Stomach (tissue), 4 donors: Measurements from ENCODE around the gene FUT8.
"Not testable (repeated sequence)": the region's sequence is repeated elsewhere in the genome, so short reads cannot be mapped to it uniquely, and the experiment has no call there.

Experiments used
- CTCF ChIP-seq, 7 experiments: fragments of 450-650 bp in 4 of 7; fragments of 200-600 bp in 3 of 7; sonication (generic) in 3 of 7; IDR thresholded peaks; one replicate each; pipeline ENCODE4 v1.5.1; 2016 to 2019; ENCODE audit warnings: antibody characterized with exemption in 7 of 7, control low read depth in 2 of 7, mild to moderate bottlenecking in 1 of 7
- EP300 ChIP-seq: sonication (generic); formaldehyde crosslinking; IDR thresholded peaks from one replicate; pipeline ENCODE4 v1.6.1; 2017; ENCODE audit warnings: antibody characterized with exemption
- POLR2A ChIP-seq, 4 donors: fragments of 450-650 bp; IDR thresholded peaks; one replicate each; pipeline ENCODE4 v1.6.1; 2016; ENCODE audit warnings: antibody characterized with exemption in 4 of 4, control low read depth in 2 of 4, mild to moderate bottlenecking in 1 of 4, moderate library complexity in 1 of 4
- POLR2AphosphoS5 ChIP-seq, 3 donors: sonication (generic); formaldehyde crosslinking; IDR thresholded peaks; one replicate each; pipeline ENCODE4 v1.6.1; 2016; ENCODE audit warnings: antibody characterized with exemption in 3 of 3

- not testable (repeated sequence) for TF ChIP-seq CTCF (IDR thresholded peaks at IDR 0.05); POLR2AphosphoS5 (IDR thresholded peaks at IDR 0.05); EP300; POLR2A (IDR thresholded peaks at IDR 0.05)
Measured at GRCh38 chr14:65633666-65634065, 221.1 kb downstream of the FUT8 start.
